ENCODE data around the gene ZMYM1. TPM values are rescaled to one million over a fixed set of nuclear protein-coding genes. Genes with fewer than 3 reads are reported as not detected.

The ZMYM1 gene
- total RNA-seq, 1 experiment from 2014 or later: 39.1 TPM

DNA sequence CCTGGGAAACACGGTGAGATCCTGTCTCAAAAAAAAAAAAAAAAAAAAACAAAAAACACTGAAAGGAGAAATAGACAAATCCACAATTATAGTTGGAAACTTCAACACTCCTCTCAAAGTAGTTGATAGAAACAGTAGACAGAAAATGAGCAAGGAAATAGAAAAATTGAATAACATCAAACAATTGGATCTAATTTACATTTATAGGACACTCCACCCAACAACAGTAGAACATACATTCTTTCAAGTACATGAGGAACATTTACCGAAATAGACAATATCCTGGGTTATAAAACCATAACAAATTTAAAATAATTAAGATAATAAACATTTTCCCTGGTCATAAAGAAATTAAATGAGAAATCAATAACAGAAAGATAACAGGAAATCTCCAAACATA lies 14.9 kb upstream of the ZMYM1 start:
- H3K27me3 ChIP-seq (ENCODE audit: control insufficient read depth, insufficient read depth, low read length): no peaks in the 10 kb centered on the region
- DNase-seq (ENCODE audit: low read depth, low spot score): no peak
- ChIA-PET CTCF (no interaction called here), POLR2A (interaction anchor here (0.7 kb wide), 1 partner anchor 1030 kb away, joined by 18 read pairs; no protein-coding TSS in a partner anchor)
- H3K4me1 ChIP-seq (ENCODE audit: control insufficient read depth, insufficient read depth, low read length): no peaks in the 10 kb centered on the region
- no peak overlapping the region for H3K4me3 ChIP-seq (ENCODE audit: low read depth in 2 of 2, low read length in 2 of 2)
- H3K9me3 ChIP-seq (ENCODE audit: control insufficient read depth, insufficient read depth, low read depth, low read length): no peaks in the 10 kb centered on the region
- intact Hi-C loops (cut with micrococcal nuclease; ENCODE audit: unreplicated experiment): no loop called here
- in situ Hi-C loops (cut with HindIII; ENCODE audit: low pct_unique_long_range_greater_than_20kb, low sequenced_read_pairs): no loop called here
- ATAC-seq: no peak
- no peak overlapping the region for H3K27ac ChIP-seq (ENCODE audit: low read length)
- no peaks in the 10 kb centered on the region for H3K36me3 ChIP-seq (ENCODE audit: control insufficient read depth, insufficient read depth, low read length)
- TF ChIP-seq, protein P1, sequence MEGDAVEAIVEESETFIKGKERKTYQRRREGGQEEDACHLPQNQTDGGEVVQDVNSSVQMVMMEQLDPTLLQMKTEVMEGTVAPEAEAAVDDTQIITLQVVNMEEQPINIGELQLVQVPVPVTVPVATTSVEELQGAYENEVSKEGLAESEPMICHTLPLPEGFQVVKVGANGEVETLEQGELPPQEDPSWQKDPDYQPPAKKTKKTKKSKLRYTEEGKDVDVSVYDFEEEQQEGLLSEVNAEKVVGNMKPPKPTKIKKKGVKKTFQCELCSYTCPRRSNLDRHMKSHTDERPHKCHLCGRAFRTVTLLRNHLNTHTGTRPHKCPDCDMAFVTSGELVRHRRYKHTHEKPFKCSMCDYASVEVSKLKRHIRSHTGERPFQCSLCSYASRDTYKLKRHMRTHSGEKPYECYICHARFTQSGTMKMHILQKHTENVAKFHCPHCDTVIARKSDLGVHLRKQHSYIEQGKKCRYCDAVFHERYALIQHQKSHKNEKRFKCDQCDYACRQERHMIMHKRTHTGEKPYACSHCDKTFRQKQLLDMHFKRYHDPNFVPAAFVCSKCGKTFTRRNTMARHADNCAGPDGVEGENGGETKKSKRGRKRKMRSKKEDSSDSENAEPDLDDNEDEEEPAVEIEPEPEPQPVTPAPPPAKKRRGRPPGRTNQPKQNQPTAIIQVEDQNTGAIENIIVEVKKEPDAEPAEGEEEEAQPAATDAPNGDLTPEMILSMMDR (IDR thresholded peaks at IDR 0.05): no peak
- TF ChIP-seq SIN3A (IDR thresholded peaks at IDR 0.05; ENCODE audit: borderline replicate concordance, insufficient read depth, low read depth, low read length) (no peak), POLR2AphosphoS5 (IDR thresholded peaks at IDR 0.05; ENCODE audit: low read depth, low read length) (no peak), REST (IDR thresholded peaks at IDR 0.05; ENCODE audit: insufficient read depth in 1 of 2, low read depth in 2 of 2, low read length in 1 of 2) (no peak), TCF7L2 (IDR thresholded peaks at IDR 0.05; ENCODE audit: low read depth, low read length) (no peak)
- BruUV-seq (replicated peaks): no TSS peak

GRCh38 chr1:35069746-35070145 lies 9.4 kb upstream of the ZMYM1 start:
- ChIA-PET CTCF (no interaction called here), POLR2A (no interaction called here)
- Histone ChIP-seq H3K4me1 (ENCODE audit: control insufficient read depth, insufficient read depth, low read length) (no peaks in the 10 kb centered on the region), H3K27ac (ENCODE audit: low read length) (no peak overlapping the region), H3K4me3 (ENCODE audit: low read depth in 2 of 2, low read length in 2 of 2) (no peak overlapping the region), H3K9me3 (ENCODE audit: control insufficient read depth, insufficient read depth, low read depth, low read length) (no peaks in the 10 kb centered on the region; the same call in 1 of the 2 replicates), H3K27me3 (ENCODE audit: control insufficient read depth, insufficient read depth, low read length) (no peaks in the 10 kb centered on the region), H3K36me3 (ENCODE audit: control insufficient read depth, insufficient read depth, low read length) (no peaks in the 10 kb centered on the region)
- no TSS peak for BruUV-seq (replicated peaks)
- no peak for ATAC-seq
- TF ChIP-seq, protein P1 (IDR thresholded peaks at IDR 0.05): no peak
- TF ChIP-seq SIN3A (IDR thresholded peaks at IDR 0.05; ENCODE audit: borderline replicate concordance, insufficient read depth, low read depth, low read length) (no peak), TCF7L2 (IDR thresholded peaks at IDR 0.05; ENCODE audit: low read depth, low read length) (no peak), REST (IDR thresholded peaks at IDR 0.05; ENCODE audit: insufficient read depth in 1 of 2, low read depth in 2 of 2, low read length in 1 of 2) (no peak), POLR2AphosphoS5 (IDR thresholded peaks at IDR 0.05; ENCODE audit: low read depth, low read length) (no peak)
- in situ Hi-C loops (cut with HindIII; ENCODE audit: low pct_unique_long_range_greater_than_20kb, low sequenced_read_pairs): no loop called here
- no peak for DNase-seq (ENCODE audit: low read depth, low spot score)
- intact Hi-C loops (cut with micrococcal nuclease; ENCODE audit: unreplicated experiment): no loop called here

Measured in Panc1 (cell line).